Gastrocnemius medialis (tissue), 4 donors: ENCODE measurements around the gene ST6GALNAC1.

Experiments used
- POLR2A ChIP-seq, 2 donors: fragments of 450-650 bp; IDR thresholded peaks; one replicate each; pipeline ENCODE4 v1.6.1; 2017; ENCODE audit warnings: antibody characterized with exemption in 2 of 2, mild to moderate bottlenecking in 2 of 2, moderate library complexity in 2 of 2
- TF ChIP-seq, protein P1 (sequence below), 5 experiments: fragments of 450-650 bp in 3 of 5; fragments of 200-600 bp in 2 of 5; sonication (generic) in 2 of 5; IDR thresholded peaks in 4 of 5; conservative IDR thresholded peaks in 1 of 5; 1 replicate in 4 of 5; 2 replicates in 1 of 5; pipeline ENCODE4 v1.5.1; 2016 to 2019; ENCODE audit warnings: antibody characterized with exemption in 5 of 5, mild to moderate bottlenecking in 3 of 5, moderate library complexity in 3 of 5

GRCh38 chr17:76684756-76685155 lies 41.2 kb upstream of the ST6GALNAC1 start:
- TF ChIP-seq, protein P1, sequence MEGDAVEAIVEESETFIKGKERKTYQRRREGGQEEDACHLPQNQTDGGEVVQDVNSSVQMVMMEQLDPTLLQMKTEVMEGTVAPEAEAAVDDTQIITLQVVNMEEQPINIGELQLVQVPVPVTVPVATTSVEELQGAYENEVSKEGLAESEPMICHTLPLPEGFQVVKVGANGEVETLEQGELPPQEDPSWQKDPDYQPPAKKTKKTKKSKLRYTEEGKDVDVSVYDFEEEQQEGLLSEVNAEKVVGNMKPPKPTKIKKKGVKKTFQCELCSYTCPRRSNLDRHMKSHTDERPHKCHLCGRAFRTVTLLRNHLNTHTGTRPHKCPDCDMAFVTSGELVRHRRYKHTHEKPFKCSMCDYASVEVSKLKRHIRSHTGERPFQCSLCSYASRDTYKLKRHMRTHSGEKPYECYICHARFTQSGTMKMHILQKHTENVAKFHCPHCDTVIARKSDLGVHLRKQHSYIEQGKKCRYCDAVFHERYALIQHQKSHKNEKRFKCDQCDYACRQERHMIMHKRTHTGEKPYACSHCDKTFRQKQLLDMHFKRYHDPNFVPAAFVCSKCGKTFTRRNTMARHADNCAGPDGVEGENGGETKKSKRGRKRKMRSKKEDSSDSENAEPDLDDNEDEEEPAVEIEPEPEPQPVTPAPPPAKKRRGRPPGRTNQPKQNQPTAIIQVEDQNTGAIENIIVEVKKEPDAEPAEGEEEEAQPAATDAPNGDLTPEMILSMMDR (IDR thresholded peaks at IDR 0.05 in 4 of 5, conservative IDR thresholded peaks at IDR 0.05 in 1 of 5): no peak
- no peak for TF ChIP-seq POLR2A (IDR thresholded peaks at IDR 0.05)
